ENCODE results near the gene SLC9A4.

- no peak for TF ChIP-seq EZH2 (IDR thresholded peaks at IDR 0.05; ENCODE audit: borderline replicate concordance, insufficient read depth, low read length, poor library complexity, severe bottlenecking)
- TF ChIP-seq, protein P1, sequence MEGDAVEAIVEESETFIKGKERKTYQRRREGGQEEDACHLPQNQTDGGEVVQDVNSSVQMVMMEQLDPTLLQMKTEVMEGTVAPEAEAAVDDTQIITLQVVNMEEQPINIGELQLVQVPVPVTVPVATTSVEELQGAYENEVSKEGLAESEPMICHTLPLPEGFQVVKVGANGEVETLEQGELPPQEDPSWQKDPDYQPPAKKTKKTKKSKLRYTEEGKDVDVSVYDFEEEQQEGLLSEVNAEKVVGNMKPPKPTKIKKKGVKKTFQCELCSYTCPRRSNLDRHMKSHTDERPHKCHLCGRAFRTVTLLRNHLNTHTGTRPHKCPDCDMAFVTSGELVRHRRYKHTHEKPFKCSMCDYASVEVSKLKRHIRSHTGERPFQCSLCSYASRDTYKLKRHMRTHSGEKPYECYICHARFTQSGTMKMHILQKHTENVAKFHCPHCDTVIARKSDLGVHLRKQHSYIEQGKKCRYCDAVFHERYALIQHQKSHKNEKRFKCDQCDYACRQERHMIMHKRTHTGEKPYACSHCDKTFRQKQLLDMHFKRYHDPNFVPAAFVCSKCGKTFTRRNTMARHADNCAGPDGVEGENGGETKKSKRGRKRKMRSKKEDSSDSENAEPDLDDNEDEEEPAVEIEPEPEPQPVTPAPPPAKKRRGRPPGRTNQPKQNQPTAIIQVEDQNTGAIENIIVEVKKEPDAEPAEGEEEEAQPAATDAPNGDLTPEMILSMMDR (IDR thresholded peaks at IDR 0.05; ENCODE audit: poor library complexity, severe bottlenecking): no peak
- TF ChIP-seq EP300 (conservative IDR thresholded peaks at IDR 0.05; ENCODE audit: poor library complexity, severe bottlenecking): no peak
- TF ChIP-seq MXI1 (conservative IDR thresholded peaks at IDR 0.05; ENCODE audit: poor library complexity, severe bottlenecking): no peak
- TF ChIP-seq, protein P2, sequence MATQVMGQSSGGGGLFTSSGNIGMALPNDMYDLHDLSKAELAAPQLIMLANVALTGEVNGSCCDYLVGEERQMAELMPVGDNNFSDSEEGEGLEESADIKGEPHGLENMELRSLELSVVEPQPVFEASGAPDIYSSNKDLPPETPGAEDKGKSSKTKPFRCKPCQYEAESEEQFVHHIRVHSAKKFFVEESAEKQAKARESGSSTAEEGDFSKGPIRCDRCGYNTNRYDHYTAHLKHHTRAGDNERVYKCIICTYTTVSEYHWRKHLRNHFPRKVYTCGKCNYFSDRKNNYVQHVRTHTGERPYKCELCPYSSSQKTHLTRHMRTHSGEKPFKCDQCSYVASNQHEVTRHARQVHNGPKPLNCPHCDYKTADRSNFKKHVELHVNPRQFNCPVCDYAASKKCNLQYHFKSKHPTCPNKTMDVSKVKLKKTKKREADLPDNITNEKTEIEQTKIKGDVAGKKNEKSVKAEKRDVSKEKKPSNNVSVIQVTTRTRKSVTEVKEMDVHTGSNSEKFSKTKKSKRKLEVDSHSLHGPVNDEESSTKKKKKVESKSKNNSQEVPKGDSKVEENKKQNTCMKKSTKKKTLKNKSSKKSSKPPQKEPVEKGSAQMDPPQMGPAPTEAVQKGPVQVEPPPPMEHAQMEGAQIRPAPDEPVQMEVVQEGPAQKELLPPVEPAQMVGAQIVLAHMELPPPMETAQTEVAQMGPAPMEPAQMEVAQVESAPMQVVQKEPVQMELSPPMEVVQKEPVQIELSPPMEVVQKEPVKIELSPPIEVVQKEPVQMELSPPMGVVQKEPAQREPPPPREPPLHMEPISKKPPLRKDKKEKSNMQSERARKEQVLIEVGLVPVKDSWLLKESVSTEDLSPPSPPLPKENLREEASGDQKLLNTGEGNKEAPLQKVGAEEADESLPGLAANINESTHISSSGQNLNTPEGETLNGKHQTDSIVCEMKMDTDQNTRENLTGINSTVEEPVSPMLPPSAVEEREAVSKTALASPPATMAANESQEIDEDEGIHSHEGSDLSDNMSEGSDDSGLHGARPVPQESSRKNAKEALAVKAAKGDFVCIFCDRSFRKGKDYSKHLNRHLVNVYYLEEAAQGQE (IDR thresholded peaks at IDR 0.05; ENCODE audit: borderline replicate concordance): no peak
- no peak for TF ChIP-seq POLR2AphosphoS5 (IDR thresholded peaks at IDR 0.05)
- TF ChIP-seq TAF1 (IDR thresholded peaks at IDR 0.05; ENCODE audit: low read depth): no peak
- TF ChIP-seq RAD21 (conservative IDR thresholded peaks at IDR 0.05): no peak
- TF ChIP-seq SMC3 (conservative IDR thresholded peaks at IDR 0.05; ENCODE audit: poor library complexity): no peak
These were observed 78.5 kb downstream of the SLC9A4 start for GRCh38 chr2:102551329-102552096.
